ENCODE measurements around the gene SALL3. TPM values are rescaled to one million over a fixed set of nuclear protein-coding genes. Genes with fewer than 3 reads are reported as not detected.
"Not testable (repeated sequence)": the region's sequence is repeated elsewhere in the genome, so short reads cannot be mapped to it uniquely, and the experiment has no call there.

The SALL3 gene
- total and polyA plus RNA-seq, 2 of the 13 experiments (the other 11 are each of a cell fraction or from before 2014, with no cell fraction given), result not detected

GRCh38 chr18:78939734-78940494 is 39.7 kb upstream of the SALL3 start:
- ATAC-seq (no peak), FAIRE-seq (no peak), DNase-seq (ENCODE audit: low spot score) (no peak)
- H2AFZ ChIP-seq (ENCODE audit: low read length), result no peak overlapping the region
- POLR2A ChIA-PET, result no interaction called here
- no TSS peak for BruUV-seq (replicated peaks)
- H3K36me3 ChIP-seq (replicated peaks in 1 of 2; ENCODE audit: control insufficient read depth in 1 of 2, insufficient read depth in 2 of 2, low read length in 2 of 2), result no peaks in the 10 kb centered on the region
- H3K9me3 ChIP-seq (ENCODE audit: low read length), result no peaks in the 10 kb centered on the region
- no peaks in the 10 kb centered on the region for H3K79me2 ChIP-seq (ENCODE audit: insufficient read depth, low read length)
- no peak for TF ChIP-seq BCL3 (CRISPR knock-in tag; IDR thresholded peaks at IDR 0.05)
- no peak for TF ChIP-seq MXD3 (CRISPR knock-in tag; IDR thresholded peaks at IDR 0.05)
- TF ChIP-seq STAG1 (CRISPR knock-in tag; IDR thresholded peaks at IDR 0.05), result no peak
- TF ChIP-seq ZNF790 (CRISPR knock-in tag; IDR thresholded peaks at IDR 0.05; ENCODE audit: borderline replicate concordance), result no peak
- TF ChIP-seq ZBTB7A (CRISPR knock-in tag; IDR thresholded peaks at IDR 0.05), result no peak
- no peak for TF ChIP-seq GABPB1 (CRISPR knock-in tag; IDR thresholded peaks at IDR 0.05)
- intact Hi-C loops (cut with micrococcal nuclease; ENCODE audit: unreplicated experiment), result no loop called here
- H3K27me3 ChIP-seq (ENCODE audit: control insufficient read depth in 1 of 2, insufficient read depth in 2 of 2, low read length in 2 of 2), result peaks cover 8 to 58% of the 10 kb centered on the region in 2 experiments
- no peak overlapping the region for H3K4me3 ChIP-seq (replicated peaks in 1 of 3; ENCODE audit: insufficient read depth in 1 of 3, low read depth in 2 of 3, low read length in 3 of 3)
- H3K4me1 ChIP-seq (ENCODE audit: insufficient read depth, low read length), result no peaks in the 10 kb centered on the region
- H4K20me1 ChIP-seq (ENCODE audit: insufficient read depth, low read length), result no peaks in the 10 kb centered on the region
- no peak overlapping the region for H3K9ac ChIP-seq (ENCODE audit: insufficient read depth, low read depth, low read length)
- no peak overlapping the region for H3K27ac ChIP-seq (ENCODE audit: extremely low read length, insufficient read depth, low read length)
- CTCF ChIA-PET (ENCODE audit: low intra/inter-chr PET ratio, low total read pairs), result no interaction called here
- WGBS (ENCODE audit: low lambda C conversion rate), result 5% methylated on average over 11 of the region's 23 CpGs
- in situ Hi-C loops (cut with HindIII; ENCODE audit: extremely low pct_ligation_motif_present, low pct_unique_long_range_greater_than_20kb), result no loop called here
- H3K4me2 ChIP-seq (ENCODE audit: low read depth, low read length), result no peak overlapping the region

DNA sequence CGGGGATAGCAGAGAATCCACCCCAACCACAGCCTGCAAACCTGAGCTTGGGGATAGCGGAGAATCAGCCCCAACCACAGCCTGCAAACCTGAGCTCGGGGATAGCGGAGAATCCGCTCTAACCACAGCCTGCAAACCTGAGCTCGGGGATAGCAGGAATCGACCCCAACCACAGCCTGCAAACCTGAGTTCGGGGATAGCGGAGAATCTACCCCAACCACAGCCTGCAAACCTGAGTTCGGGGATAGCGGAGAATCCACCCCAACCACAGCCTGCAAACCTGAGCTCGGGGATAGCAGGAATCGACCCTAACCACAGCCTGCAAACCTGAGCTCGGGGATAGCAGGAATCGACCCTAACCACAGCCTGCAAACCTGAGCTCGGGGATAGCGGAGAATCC is 37.4 kb upstream of the SALL3 start:
- H3K4me2 ChIP-seq (ENCODE audit: low read depth, low read length); H3K9me3 ChIP-seq (ENCODE audit: low read length); H3K4me1 ChIP-seq (ENCODE audit: insufficient read depth, low read length); intact Hi-C loops (cut with micrococcal nuclease; ENCODE audit: unreplicated experiment); H3K36me3 ChIP-seq (replicated peaks in 1 of 2; ENCODE audit: control insufficient read depth in 1 of 2, insufficient read depth in 2 of 2, low read length in 2 of 2); H3K27ac ChIP-seq (ENCODE audit: extremely low read length, insufficient read depth, low read length); POLR2A ChIA-PET; CTCF ChIA-PET (ENCODE audit: low intra/inter-chr PET ratio, low total read pairs); BruUV-seq (replicated peaks); FAIRE-seq; H3K9ac ChIP-seq (ENCODE audit: insufficient read depth, low read depth, low read length); H3K79me2 ChIP-seq (ENCODE audit: insufficient read depth, low read length); H3K4me3 ChIP-seq (replicated peaks in 1 of 3; ENCODE audit: insufficient read depth in 1 of 3, low read depth in 2 of 3, low read length in 3 of 3); H4K20me1 ChIP-seq (ENCODE audit: insufficient read depth, low read length); H2AFZ ChIP-seq (ENCODE audit: low read length); DNase-seq (ENCODE audit: low spot score); ATAC-seq; in situ Hi-C loops (cut with HindIII; ENCODE audit: extremely low pct_ligation_motif_present, low pct_unique_long_range_greater_than_20kb): not testable (repeated sequence)
- 37% methylated on average over 6 of the region's 17 CpGs for WGBS (ENCODE audit: low lambda C conversion rate)
- peaks cover 5 to 52% of the 10 kb centered on the region in 2 experiments for H3K27me3 ChIP-seq (ENCODE audit: control insufficient read depth in 1 of 2, insufficient read depth in 2 of 2, low read length in 2 of 2)
